ENCODE data around the gene BBOX1.

- TF ChIP-seq CTCF (IDR thresholded peaks at IDR 0.05; ENCODE audit: extremely low read depth in 1 of 2, insufficient read depth in 1 of 2, low read depth in 1 of 2, low read length in 2 of 2) (no peak), JUN (IDR thresholded peaks at IDR 0.05; ENCODE audit: borderline replicate concordance, insufficient read depth, insufficient read length, low read depth) (no peak), POLR2AphosphoS5 (IDR thresholded peaks at IDR 0.05; ENCODE audit: insufficient read depth, low read depth, low read length) (no peak), MYC (IDR thresholded peaks at IDR 0.05; ENCODE audit: low read depth, low read length) (no peak), POLR2A (IDR thresholded peaks at IDR 0.05; ENCODE audit: low read depth, low read length) (no peak)
Measured at GRCh38 chr11:26992031-26992541, 48.5 kb upstream of the BBOX1 start.
